HL-60 (cell line): ENCODE data around the gene DIP2C.

Experiments
- DNase-seq, 2 experiments: peaks; one replicate each; pipeline ENCODE4 v3.0.0-alpha.2; 2010 to 2020; ENCODE audit warnings: low read depth in 1 of 2, low spot score in 1 of 2
- H3K27ac ChIP-seq: fragments of 250-450 bp; sonication (Bioruptor Pico); replicated peaks from 2 replicates; pipeline ENCODE4 v1.5.1; 2020; ENCODE audit warnings: mild to moderate bottlenecking, moderate library complexity
- H3K27me3 ChIP-seq: fragments of 250-450 bp; sonication (Bioruptor Pico); 2 replicates; pipeline ENCODE4 v1.5.1; 2021; ENCODE audit warnings: mild to moderate bottlenecking, moderate library complexity; ENCODE audit not compliant: insufficient read depth, poor library complexity, severe bottlenecking
- H3K4me3 ChIP-seq: replicated peaks from 2 replicates; pipeline ENCODE4 v1.5.1; 2011; ENCODE audit warnings: mild to moderate bottlenecking, control low read depth, low read length; ENCODE audit not compliant: insufficient read depth
- GABPA ChIP-seq: IDR thresholded peaks from 2 replicates; pipeline ENCODE4 v1.6.1; 2012; ENCODE audit warnings: low read depth
- POLR2AphosphoS5 ChIP-seq: IDR thresholded peaks from 2 replicates; pipeline ENCODE4 v1.6.1; 2012; ENCODE audit warnings: low read depth
- REST ChIP-seq: IDR thresholded peaks from 2 replicates; pipeline ENCODE4 v1.6.1; 2012; ENCODE audit warnings: low read depth; ENCODE audit not compliant: insufficient replicate concordance
- SPI1 ChIP-seq: IDR thresholded peaks from 2 replicates; pipeline ENCODE4 v1.6.1; 2012; ENCODE audit warnings: low read depth, mild to moderate bottlenecking, borderline replicate concordance
- TF ChIP-seq, protein P1 (sequence below): IDR thresholded peaks from one replicate; pipeline ENCODE4 v1.5.1; 2011; ENCODE audit warnings: low read length, control low read depth, inconsistent platforms; ENCODE audit not compliant: insufficient read depth

DIP2C gene

GRCh38 chr10:667602-668143 lies 21.8 kb downstream of the DIP2C start:
- no peak overlapping the region for H3K27ac ChIP-seq

GRCh38 chr10:667096-667495 lies 22.4 kb downstream of the DIP2C start:
- H3K4me3 ChIP-seq: no peak overlapping the region
- TF ChIP-seq SPI1 (no peak), GABPA (no peak), REST (no peak), POLR2AphosphoS5 (no peak)
- TF ChIP-seq, protein P1, sequence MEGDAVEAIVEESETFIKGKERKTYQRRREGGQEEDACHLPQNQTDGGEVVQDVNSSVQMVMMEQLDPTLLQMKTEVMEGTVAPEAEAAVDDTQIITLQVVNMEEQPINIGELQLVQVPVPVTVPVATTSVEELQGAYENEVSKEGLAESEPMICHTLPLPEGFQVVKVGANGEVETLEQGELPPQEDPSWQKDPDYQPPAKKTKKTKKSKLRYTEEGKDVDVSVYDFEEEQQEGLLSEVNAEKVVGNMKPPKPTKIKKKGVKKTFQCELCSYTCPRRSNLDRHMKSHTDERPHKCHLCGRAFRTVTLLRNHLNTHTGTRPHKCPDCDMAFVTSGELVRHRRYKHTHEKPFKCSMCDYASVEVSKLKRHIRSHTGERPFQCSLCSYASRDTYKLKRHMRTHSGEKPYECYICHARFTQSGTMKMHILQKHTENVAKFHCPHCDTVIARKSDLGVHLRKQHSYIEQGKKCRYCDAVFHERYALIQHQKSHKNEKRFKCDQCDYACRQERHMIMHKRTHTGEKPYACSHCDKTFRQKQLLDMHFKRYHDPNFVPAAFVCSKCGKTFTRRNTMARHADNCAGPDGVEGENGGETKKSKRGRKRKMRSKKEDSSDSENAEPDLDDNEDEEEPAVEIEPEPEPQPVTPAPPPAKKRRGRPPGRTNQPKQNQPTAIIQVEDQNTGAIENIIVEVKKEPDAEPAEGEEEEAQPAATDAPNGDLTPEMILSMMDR: no peak
- no peaks in the 10 kb centered on the region for H3K27me3 ChIP-seq
- no peak overlapping the region for H3K27ac ChIP-seq
- DNase-seq: no peak

More at GRCh38 chr10:667602-668143, 21.8 kb downstream of the DIP2C start:
- no peaks in the 10 kb centered on the region for H3K27me3 ChIP-seq
- no peak for DNase-seq
- H3K4me3 ChIP-seq: no peak overlapping the region
- TF ChIP-seq, protein P1: no peak
- TF ChIP-seq POLR2AphosphoS5 (no peak), REST (no peak), SPI1 (no peak), GABPA (no peak)

- TF ChIP-seq SPI1 (no peak), GABPA (no peak)
- TF ChIP-seq, protein P1: no peak
- DNase-seq: no peak
- H3K27ac ChIP-seq: no peak overlapping the region
Observed at GRCh38 chr10:666237-667012, 23.0 kb downstream of the DIP2C start.

More at GRCh38 chr10:666237-667012, 23.0 kb downstream of the DIP2C start:
- Histone ChIP-seq H3K4me3 (no peak overlapping the region), H3K27me3 (no peaks in the 10 kb centered on the region)
